ENCODE measurements around the gene GTF3C2. TPM values are rescaled to one million over a fixed set of nuclear protein-coding genes. Genes with fewer than 3 reads are reported as not detected.
A peak's percentile ranks its signal among the peaks of the same experiment; 100 is the strongest.

Gene GTF3C2
- total and polyA plus RNA-seq, 8 donors: 45.2 to 71.7 (median 66.5) TPM

DNA sequence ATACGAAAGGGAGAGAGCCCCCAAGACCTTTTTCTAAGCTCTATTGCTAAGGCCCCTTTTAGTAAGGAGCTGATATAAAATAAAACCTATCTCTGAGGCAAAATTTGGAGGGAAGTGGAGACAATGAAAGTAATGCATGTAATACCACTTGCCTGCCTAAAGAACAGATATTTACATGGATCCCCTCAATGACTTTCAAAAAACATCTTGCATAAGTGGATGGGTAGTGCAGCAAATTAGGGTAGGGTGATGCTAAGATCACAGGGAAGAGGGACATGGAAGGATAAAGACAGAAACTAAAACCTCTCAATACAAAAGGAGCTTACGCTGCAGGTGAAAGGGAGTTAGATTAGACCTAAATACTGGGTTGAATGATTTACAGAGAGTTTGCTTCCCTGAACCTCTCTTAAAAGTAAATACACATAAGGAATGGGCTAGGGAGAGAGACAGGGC is 22.8 kb upstream of the GTF3C2 start:
- intact Hi-C loops (cut with DNase I): no loop called here
- H3K36me3 ChIP-seq: peaks cover 2 to 78% of the 10 kb centered on the region in 2 donors
- no peaks in the 10 kb centered on the region for H3K27me3 ChIP-seq
- H3K9me3 ChIP-seq: no peaks in the 10 kb centered on the region
- H3K4me3 ChIP-seq: peak overlapping the region; percentile 53 to 74
- H3K4me1 ChIP-seq: peaks cover 7 to 28% of the 10 kb centered on the region in 2 donors
- ATAC-seq (no peak), DNase-seq (no peak)
- no peak for TF ChIP-seq CTCF (IDR thresholded peaks at IDR 0.05)
- peak overlapping the region; percentile 87 to 89 for H3K27ac ChIP-seq

- no peak overlapping the region for H3K27ac ChIP-seq
- H3K27me3 ChIP-seq: no peaks in the 10 kb centered on the region
- H3K36me3 ChIP-seq: peaks cover 0 to 78% of the 10 kb centered on the region in 2 donors
- no peak for TF ChIP-seq CTCF (IDR thresholded peaks at IDR 0.05)
- intact Hi-C loops (cut with DNase I): no loop called here
- H3K9me3 ChIP-seq: no peaks in the 10 kb centered on the region
- DNase-seq: no peak
- peaks cover 7 to 28% of the 10 kb centered on the region in 2 donors for H3K4me1 ChIP-seq
- H3K4me3 ChIP-seq: peak overlapping the region in 1 of 2 donors; percentile 74
- ATAC-seq: no peak
Measured at GRCh38 chr2:27378809-27379290, 22.3 kb upstream of the GTF3C2 start.

DNA sequence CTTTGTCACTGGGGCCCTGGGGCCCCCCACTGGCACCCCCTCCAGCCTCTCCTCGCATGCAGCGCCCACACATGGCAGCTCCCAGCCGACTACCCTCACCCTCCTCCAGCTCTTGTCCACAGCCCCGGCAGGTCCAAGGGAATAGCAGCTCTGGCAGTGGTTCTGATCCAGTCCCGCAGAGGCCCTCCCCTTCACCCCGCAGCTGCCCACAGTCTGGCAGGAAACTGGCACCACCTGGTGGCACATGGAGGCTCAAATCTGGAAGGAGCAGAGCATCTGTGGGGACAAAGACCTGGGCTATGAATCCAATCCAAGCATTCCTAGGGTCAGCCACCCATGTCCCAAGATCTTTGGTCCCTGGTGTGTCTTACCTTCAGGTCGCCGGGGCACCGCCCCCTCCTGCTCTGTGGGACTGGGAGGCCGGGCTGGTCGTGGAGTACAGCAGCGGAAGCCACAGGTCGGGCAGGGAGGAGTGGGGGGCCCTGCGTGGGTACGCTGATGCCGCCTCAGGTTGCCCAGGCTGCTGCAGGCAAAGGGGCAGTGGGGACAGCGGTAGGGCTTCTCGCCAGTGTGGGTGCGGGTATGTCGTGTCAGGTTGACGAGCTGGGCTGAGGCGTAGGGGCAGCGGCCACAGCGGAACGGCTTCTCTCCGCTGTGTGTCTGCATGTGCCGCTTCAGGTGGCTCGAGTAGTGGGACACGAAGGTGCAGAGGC is 21.7 kb upstream of the GTF3C2 start:
- TF ChIP-seq CTCF (IDR thresholded peaks at IDR 0.05): no peak
- H3K36me3 ChIP-seq: peaks cover 0 to 78% of the 10 kb centered on the region in 2 donors
- intact Hi-C loops (cut with DNase I): no loop called here
- DNase-seq: peak in 1 of 4 donors; percentile 82
- H3K9me3 ChIP-seq: no peaks in the 10 kb centered on the region
- ATAC-seq: no peak
- peak overlapping the region in 1 of 2 donors; percentile 74 for H3K4me3 ChIP-seq
- H3K27me3 ChIP-seq: no peaks in the 10 kb centered on the region
- peaks cover 7 to 28% of the 10 kb centered on the region in 2 donors for H3K4me1 ChIP-seq
- H3K27ac ChIP-seq: no peak overlapping the region

- Histone ChIP-seq H3K36me3 (peaks cover 0 to 78% of the 10 kb centered on the region in 2 donors), H3K4me1 (peaks cover 10 to 33% of the 10 kb centered on the region in 2 donors), H3K27me3 (no peaks in the 10 kb centered on the region), H3K4me3 (no peak overlapping the region), H3K27ac (no peak overlapping the region), H3K9me3 (no peaks in the 10 kb centered on the region)
- DNase-seq (no peak), ATAC-seq (no peak)
- no peak for TF ChIP-seq CTCF (IDR thresholded peaks at IDR 0.05)
- intact Hi-C loops (cut with DNase I): no loop called here
Measured at GRCh38 chr2:27377618-27378095, 21.1 kb upstream of the GTF3C2 start.

GRCh38 chr2:27376866-27377617 is 20.5 kb upstream of the GTF3C2 start:
- no peak for ATAC-seq
- no peak overlapping the region for H3K27ac ChIP-seq
- H3K36me3 ChIP-seq: peaks cover 0 to 74% of the 10 kb centered on the region in 2 donors
- no peak for DNase-seq
- no peaks in the 10 kb centered on the region for H3K27me3 ChIP-seq
- intact Hi-C loops (cut with DNase I): no loop called here
- peaks cover 16 to 39% of the 10 kb centered on the region in 2 donors for H3K4me1 ChIP-seq
- no peaks in the 10 kb centered on the region for H3K9me3 ChIP-seq
- H3K4me3 ChIP-seq: no peak overlapping the region
- no peak for TF ChIP-seq CTCF (IDR thresholded peaks at IDR 0.05)

Data from left lung (tissue), 10 donors.